ENCODE data around the gene NKD2.

The NKD2 gene

GRCh38 chr5:979100-979817, 29.3 kb upstream of the NKD2 start:
- no peak for DNase-seq (ENCODE audit: low read depth)

- no peak for DNase-seq (ENCODE audit: low read depth)
Measured at GRCh38 chr5:980001-980588, 28.5 kb upstream of the NKD2 start.

GRCh38 chr5:980966-981365, 27.6 kb upstream of the NKD2 start:
- no peak for DNase-seq (ENCODE audit: low read depth)

GRCh38 chr5:981456-981855, 27.1 kb upstream of the NKD2 start:
- no peak for DNase-seq (ENCODE audit: low read depth)

GRCh38 chr5:982377-983237, 26.0 kb upstream of the NKD2 start:
- DNase-seq (ENCODE audit: low read depth) = no peak

GRCh38 chr5:983238-983524, 25.4 kb upstream of the NKD2 start:
- no peak for DNase-seq (ENCODE audit: low read depth)

- no peak for DNase-seq (ENCODE audit: low read depth)
Measured at GRCh38 chr5:983568-983967, 25.0 kb upstream of the NKD2 start.

- no peak for DNase-seq (ENCODE audit: low read depth)
Measured at GRCh38 chr5:984774-985173, 23.8 kb upstream of the NKD2 start.

- DNase-seq (ENCODE audit: low read depth) = no peak
Measured at GRCh38 chr5:987761-988160, 20.8 kb upstream of the NKD2 start.

- no peak for DNase-seq (ENCODE audit: low read depth)
Measured at GRCh38 chr5:988322-988721, 20.3 kb upstream of the NKD2 start.

- no peak for DNase-seq (ENCODE audit: low read depth)
Measured at GRCh38 chr5:989961-990530, 18.6 kb upstream of the NKD2 start.

GRCh38 chr5:991472-992267, 16.9 kb upstream of the NKD2 start:
- DNase-seq (ENCODE audit: low read depth) = no peak

- no peak for DNase-seq (ENCODE audit: low read depth)
Measured at GRCh38 chr5:994272-994607, 14.4 kb upstream of the NKD2 start.

GRCh38 chr5:994821-995220, 13.8 kb upstream of the NKD2 start:
- no peak for DNase-seq (ENCODE audit: low read depth)

GRCh38 chr5:995318-995717, 13.3 kb upstream of the NKD2 start:
- DNase-seq (ENCODE audit: low read depth) = no peak

GRCh38 chr5:997001-997474, 11.6 kb upstream of the NKD2 start:
- no peak for DNase-seq (ENCODE audit: low read depth)

GRCh38 chr5:997711-998110, 10.9 kb upstream of the NKD2 start:
- DNase-seq (ENCODE audit: low read depth) = no peak

- no peak for DNase-seq (ENCODE audit: low read depth)
Measured at GRCh38 chr5:998246-999031, 10.2 kb upstream of the NKD2 start.

- no peak for DNase-seq (ENCODE audit: low read depth)
Measured at GRCh38 chr5:999032-999501, 9.5 kb upstream of the NKD2 start.

GRCh38 chr5:999724-1000123, 8.9 kb upstream of the NKD2 start:
- no peak for DNase-seq (ENCODE audit: low read depth)

GRCh38 chr5:1000329-1000728, 8.3 kb upstream of the NKD2 start:
- no peak for DNase-seq (ENCODE audit: low read depth)

All from HS-5 (cell line).